ENCODE results near the gene CXorf38. TPM values are rescaled to one million over a fixed set of nuclear protein-coding genes. Genes with fewer than 3 reads are reported as not detected.

The CXorf38 gene
- total and polyA plus RNA-seq, 2 experiments from 2014 or later, result 6.5 to 8.8 TPM

GRCh38 chrX:40625294-40625693, 22.1 kb downstream of the CXorf38 start:
- peaks cover 7% of the 10 kb centered on the region; the same call in 2 of the 3 replicates for H3K4me1 Mint-ChIP-seq
- peaks cover 5% of the 10 kb centered on the region for H3K27me3 Mint-ChIP-seq (ENCODE audit: insufficient read depth, low read depth, poor library complexity)
- no peaks in the 10 kb centered on the region for H3K9me2 ChIP-seq (ENCODE audit: insufficient read depth)
- H3K27ac ChIP-seq (ENCODE audit: low read depth), result no peak overlapping the region
- no peaks in the 10 kb centered on the region for H4K20me1 ChIP-seq (replicated peaks; ENCODE audit: insufficient read depth)
- no peaks in the 10 kb centered on the region for H3F3A ChIP-seq (replicated peaks; ENCODE audit: low read depth)
- H2AFZ ChIP-seq, result no peak overlapping the region
- H3K9me3 Mint-ChIP-seq, result no peaks in the 10 kb centered on the region
- ATAC-seq (no peak), DNase-seq (ENCODE audit: low spot score) (no peak)
- H3K79me2 ChIP-seq (replicated peaks; ENCODE audit: insufficient read depth), result no peaks in the 10 kb centered on the region
- H3K4me3 Mint-ChIP-seq, result no peak overlapping the region
- peaks cover 4% of the 10 kb centered on the region; the same call in 1 of the 3 replicates for H3K36me3 Mint-ChIP-seq (ENCODE audit: low read depth)
- TF ChIP-seq ZNF114 (CRISPR knock-in tag; IDR thresholded peaks at IDR 0.05) (no peak), POLR2AphosphoS5 (IDR thresholded peaks at IDR 0.05; ENCODE audit: low read depth) (no peak), CREB1 (CRISPR knock-in tag; IDR thresholded peaks at IDR 0.05; ENCODE audit: low read depth) (no peak), JUNB (IDR thresholded peaks at IDR 0.05; ENCODE audit: unreplicated experiment) (no peak), EZH2 (IDR thresholded peaks at IDR 0.05; ENCODE audit: low read depth, unreplicated experiment) (no peak), REST (IDR thresholded peaks at IDR 0.05; ENCODE audit: unreplicated experiment) (no peak), ETS1 (IDR thresholded peaks at IDR 0.05) (no peak), STAT1 (IDR thresholded peaks at IDR 0.05; ENCODE audit: unreplicated experiment) (no peak), CTCF (conservative IDR thresholded peaks at IDR 0.05; ENCODE audit: low read depth in 2 of 2) (no peak), NANOG (IDR thresholded peaks at IDR 0.05; ENCODE audit: borderline replicate concordance) (no peak), ZNF462 (CRISPR knock-in tag; IDR thresholded peaks at IDR 0.05) (no peak)
- H3K4me3 ChIP-seq, result no peak overlapping the region
- no peaks in the 10 kb centered on the region for H3K4me1 ChIP-seq (ENCODE audit: insufficient read depth)
- peaks cover 5% of the 10 kb centered on the region; the same call in 1 of the 2 replicates for H3K36me3 ChIP-seq (ENCODE audit: insufficient read depth)
- no peak overlapping the region for H3K27ac Mint-ChIP-seq
- no peak overlapping the region for H3K4me2 ChIP-seq
- no peaks in the 10 kb centered on the region for H3K27me3 ChIP-seq (ENCODE audit: insufficient read depth)

All from GM23338 (cell line).